ENCODE data around the gene PSMA7.
A peak's percentile ranks its signal among the peaks of the same experiment; 100 is the strongest.

The PSMA7 gene
- 121 to 183 reads per million in 2 donors for total RNA-seq

- DNase-seq, result peak; percentile 78
Observed at GRCh38 chr20:62143081-62143956, at the start of gene PSMA7, which contains the start of gene SS18L1. Gene PSMA7 (minus strand): TSS chr20:62143394. CDS start chr20:62143303, 91 bp downstream. Gene SS18L1 (plus strand): TSS chr20:62143769. CDS start chr20:62143821, 52 bp downstream.

GRCh38 chr20:62192635-62193034, 49.4 kb upstream of the PSMA7 start:
- no peak for DNase-seq

DNA sequence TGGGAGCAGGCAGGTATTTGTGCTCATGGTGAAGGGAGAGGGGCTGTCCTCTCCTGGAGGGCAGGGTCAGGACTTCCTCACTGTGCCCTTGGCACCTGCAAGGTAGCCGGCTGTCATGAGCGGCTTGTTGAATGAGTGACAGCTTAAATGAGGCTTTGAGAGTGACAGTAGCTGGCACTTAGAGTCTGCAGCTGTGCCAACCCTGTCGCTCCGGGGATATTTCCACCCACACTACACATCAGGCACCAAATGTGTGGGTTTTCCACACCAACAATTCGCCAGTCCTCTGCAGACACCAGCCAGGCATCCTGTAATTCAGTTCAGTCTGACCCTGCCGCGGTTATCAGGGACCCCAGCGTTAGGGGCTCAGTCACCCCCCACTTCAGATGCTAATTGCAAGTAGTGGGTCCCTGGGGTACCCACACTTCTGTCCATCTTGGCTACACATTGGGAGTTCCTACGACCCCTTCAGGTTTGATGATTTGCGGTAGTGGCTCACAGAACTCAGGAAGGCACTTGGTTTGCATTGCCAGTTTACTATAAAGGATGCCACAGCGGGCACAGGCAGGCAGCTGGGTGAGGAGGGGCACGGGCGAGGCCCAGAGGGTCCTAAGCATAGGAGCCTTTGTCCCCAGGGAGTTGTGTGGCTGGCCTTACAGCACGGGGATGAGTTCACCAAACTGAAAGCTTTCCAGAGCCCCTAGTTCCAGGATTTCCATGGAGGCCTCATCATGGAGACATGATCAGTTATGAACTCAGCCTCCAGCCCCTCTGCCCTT, 48.8 kb upstream of the PSMA7 start:
- DNase-seq, result no peak

- no peak for DNase-seq
Observed at GRCh38 chr20:62190639-62191411, 47.6 kb upstream of the PSMA7 start.

- no peak for DNase-seq
Observed at GRCh38 chr20:62186887-62187866, 44.0 kb upstream of the PSMA7 start.

DNA sequence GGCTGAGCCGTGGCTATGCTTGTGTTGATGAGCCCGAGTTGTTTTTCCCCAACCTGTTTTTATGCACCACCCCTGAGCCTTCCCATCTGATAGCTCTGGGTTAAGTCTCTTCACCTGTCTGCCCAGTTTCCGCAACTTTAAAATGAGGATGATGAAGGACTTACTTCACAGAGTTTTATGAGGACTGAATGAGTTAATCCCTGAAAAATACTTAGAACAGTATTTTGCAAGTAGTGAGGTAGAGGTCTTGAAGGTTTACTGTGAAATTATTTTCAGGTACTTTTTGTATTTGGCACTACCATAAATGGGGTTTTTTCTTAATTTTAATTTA, 42.9 kb upstream of the PSMA7 start:
- DNase-seq, result no peak

DNA sequence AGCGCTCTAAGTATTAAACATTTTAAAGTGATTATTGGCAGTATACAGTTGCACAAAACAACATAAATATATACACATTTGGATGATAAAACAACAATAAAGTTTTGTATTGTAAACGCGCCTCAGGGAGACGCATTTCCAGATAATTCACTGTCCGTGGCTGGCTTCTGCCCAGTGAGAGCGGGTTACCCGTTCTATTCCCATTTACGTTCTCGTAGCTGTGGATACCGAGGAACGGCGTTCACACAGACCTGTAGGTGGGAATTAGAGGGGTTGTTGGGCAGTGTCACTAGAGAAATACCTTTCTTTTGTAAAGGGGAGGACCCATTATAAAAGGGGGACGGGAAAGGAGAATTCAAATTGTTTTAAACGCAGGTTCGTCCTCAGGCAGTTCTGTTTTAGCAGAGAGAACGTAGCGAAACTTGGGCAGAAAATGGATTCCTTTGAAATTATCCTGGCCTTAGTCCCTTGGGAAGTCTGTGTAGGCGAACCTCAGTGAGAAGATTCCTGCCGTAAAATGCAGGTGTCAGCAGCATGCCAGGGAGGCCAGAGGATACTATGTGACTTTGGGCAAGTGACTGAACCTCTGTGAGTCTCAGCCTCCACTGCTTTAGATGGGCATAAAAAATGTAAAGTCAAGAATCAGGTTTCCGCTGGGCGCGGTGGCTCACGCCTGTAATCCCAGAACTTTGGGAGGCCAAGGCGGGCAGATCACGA, 40.4 kb upstream of the PSMA7 start:
- DNase-seq, result no peak

DNA sequence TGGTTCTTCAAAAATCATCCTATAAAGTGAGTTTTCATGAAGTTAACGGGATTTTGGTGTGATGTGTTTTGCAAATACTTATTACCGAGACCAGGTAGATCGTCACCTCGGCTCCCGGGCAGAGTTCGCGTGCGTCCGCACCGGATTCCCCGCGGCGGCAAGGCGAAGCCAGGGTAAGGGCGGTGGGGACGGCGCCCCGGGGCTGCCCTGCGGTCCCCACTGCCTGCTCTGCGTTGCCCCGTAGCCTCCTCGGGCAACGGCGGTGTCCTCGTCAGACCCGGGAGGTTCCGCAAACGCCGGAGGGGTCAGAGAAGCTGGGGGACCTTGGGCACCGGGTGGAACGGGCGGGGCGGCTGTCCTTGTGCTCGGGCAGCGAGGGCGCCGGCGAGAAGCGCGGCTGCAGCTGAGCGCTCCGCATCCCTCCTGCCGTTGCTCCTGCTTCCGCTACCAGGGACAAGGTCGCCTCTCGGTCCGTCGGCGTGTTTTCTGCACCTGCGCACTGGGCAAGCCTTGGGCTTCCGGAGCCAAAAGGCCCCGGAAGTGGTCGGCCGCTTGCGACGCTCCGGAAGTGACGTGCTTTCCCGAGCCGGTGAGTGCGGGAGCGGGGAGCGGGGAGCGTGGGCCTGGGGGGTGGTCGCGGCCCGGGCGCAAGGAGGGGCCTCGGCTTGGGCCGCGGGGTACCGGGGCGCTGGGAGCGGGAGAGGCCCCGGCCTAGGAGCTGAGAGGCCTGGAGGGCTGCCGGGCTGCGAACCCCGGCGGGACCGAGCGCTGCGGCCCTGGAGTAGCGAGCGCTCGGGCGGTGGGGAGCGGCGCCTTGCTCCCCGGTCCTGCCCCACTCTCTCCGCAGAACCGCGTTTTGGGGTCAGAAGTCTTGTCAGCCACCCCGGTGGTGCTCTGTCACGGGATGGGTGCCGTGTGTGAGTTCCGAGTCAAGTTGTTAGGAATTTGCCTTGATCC, 39.6 kb upstream of the PSMA7 start, which contains the start of gene MTG2:
MTG2 (plus strand) TSS at position 560 of the 957 bp plus-strand sequence. CDS start 10,393 bp downstream, outside the sequence.
- peak; percentile 91 for DNase-seq

DNA sequence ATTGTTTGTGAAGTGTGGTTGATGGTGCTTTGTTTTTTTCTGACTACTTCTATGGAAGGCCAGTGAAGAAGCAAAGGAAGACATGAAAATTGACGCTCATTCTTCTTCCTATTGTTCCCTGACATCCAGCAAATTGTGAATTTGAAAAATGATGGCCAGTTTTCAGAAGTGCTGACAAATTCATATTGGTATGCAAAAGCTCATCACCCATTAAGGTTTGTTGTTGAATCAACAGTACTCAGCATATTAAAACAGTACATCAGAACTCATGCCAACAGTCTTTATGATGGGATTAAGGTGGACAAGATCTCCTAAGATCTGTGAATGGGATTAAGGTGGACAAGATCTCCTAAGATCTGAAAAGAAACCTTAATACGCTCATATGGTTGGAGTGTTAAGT, 38.6 kb upstream of the PSMA7 start:
- DNase-seq, result no peak

GRCh38 chr20:62179162-62179504, 35.9 kb upstream of the PSMA7 start:
- DNase-seq, result no peak

GRCh38 chr20:62178316-62179161, 35.3 kb upstream of the PSMA7 start:
- no peak for DNase-seq

GRCh38 chr20:62177307-62177706, 34.1 kb upstream of the PSMA7 start:
- DNase-seq, result no peak

DNA sequence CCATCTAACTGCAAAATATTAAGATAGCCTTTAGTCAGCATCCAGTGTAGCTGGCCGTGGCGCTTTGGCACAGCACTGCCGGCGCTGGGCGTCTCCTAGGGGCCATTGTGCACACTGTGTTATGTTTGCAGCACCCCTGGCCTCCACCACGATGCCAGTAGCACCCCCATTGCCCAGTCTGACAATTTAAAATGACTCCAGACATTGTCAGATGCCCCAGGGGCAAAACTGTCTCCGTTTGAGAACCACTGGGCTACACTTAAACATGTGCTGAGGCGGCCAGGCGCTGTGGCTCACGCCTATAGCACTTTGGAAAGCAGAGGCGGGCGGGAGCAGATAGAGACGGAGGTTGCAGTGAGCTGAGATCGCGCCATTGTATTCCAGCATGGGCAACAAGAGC, 33.7 kb upstream of the PSMA7 start:
- no peak for DNase-seq

GRCh38 chr20:62175711-62176110, 32.5 kb upstream of the PSMA7 start:
- DNase-seq, result no peak

GRCh38 chr20:62174870-62175624, 31.9 kb upstream of the PSMA7 start:
- no peak for DNase-seq

DNA sequence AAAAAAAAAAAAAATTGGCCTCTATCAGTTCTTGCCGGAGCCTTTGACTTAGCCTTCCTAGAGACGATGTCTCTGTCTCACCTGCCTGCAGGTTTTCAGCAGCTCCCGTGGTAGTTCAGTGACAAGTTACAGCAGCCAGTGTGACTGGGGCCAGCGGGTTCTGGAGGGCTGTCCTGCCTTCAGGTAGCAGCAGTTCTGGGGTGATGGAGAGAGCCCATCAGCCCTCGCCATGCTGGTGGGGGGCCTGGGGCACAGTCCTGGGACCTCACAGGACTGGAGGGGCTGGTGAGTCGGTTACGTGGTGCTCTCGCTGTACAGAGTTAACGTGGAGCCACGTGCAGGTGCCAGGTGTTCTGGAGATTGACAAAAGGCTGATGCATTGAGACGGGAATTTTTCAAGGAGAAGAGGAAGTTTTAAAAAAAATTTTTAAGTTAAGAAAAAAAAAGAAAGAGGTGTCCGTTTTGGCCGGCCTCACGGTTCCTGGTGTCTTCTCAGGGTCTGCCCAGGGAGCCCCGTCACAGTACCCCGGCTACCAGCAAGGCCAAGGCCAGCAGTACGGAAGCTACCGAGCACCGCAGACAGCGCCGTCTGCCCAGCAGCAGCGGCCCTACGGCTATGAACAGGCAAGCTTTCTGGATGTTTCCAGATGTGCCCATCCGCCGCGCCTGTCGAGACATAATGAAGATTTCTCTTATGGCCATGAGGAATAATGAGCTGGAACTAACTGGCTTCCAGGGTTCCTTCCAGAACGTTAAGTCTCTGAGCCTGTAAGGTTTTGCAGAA, 31.0 kb upstream of the PSMA7 start:
- DNase-seq, result no peak

- no peak for DNase-seq
Observed at GRCh38 chr20:62172666-62173065, 29.5 kb upstream of the PSMA7 start.

Measured in T-helper 9 cell (primary cell).